Activated CD4-positive, alpha-beta memory T cell treated with anti-CD3 and anti-CD28 coated beads for 36 hours (primary cell): Measurements from ENCODE around the gene FHOD1. TPM values are rescaled to one million over a fixed set of nuclear protein-coding genes. Genes with fewer than 3 reads are reported as not detected.
A peak's percentile ranks its signal among the peaks of the same experiment; 100 is the strongest.

ENCODE experiments used
- CTCF ChIA-PET: fragments of 350-600 bp; sonication (Branson Sonifier 250); formaldehyde crosslinking; loops from one replicate; lab custom pipeline; 2021; ENCODE audit warnings: antibody characterized with exemption, inconsistent platforms; lab: Charles Lee
- POLR2A ChIA-PET: fragments of 350-600 bp; sonication (Branson Sonifier 250); formaldehyde crosslinking; loops from one replicate; lab custom pipeline; 2021; ENCODE audit warnings: antibody characterized with exemption; lab: Charles Lee
- DNase-seq: peaks from one replicate; pipeline ENCODE4 v3.0.0-alpha.2; 2020
- H3K27ac Mint-ChIP-seq: one replicate; pipeline ENCODE4 v1.8.0; 2021; ENCODE audit warnings: mixed read lengths
- H3K27me3 Mint-ChIP-seq: one replicate; pipeline ENCODE4 v1.8.0; 2021; ENCODE audit warnings: mixed read lengths
- H3K36me3 Mint-ChIP-seq: one replicate; pipeline ENCODE4 v1.8.0; 2021; ENCODE audit warnings: mixed read lengths
- H3K4me1 Mint-ChIP-seq: one replicate; pipeline ENCODE4 v1.8.0; 2021; ENCODE audit warnings: low read depth, mixed read lengths
- H3K4me3 Mint-ChIP-seq: one replicate; pipeline ENCODE4 v1.8.0; 2021; ENCODE audit warnings: mild to moderate bottlenecking, mixed read lengths
- H3K9me3 Mint-ChIP-seq: one replicate; pipeline ENCODE4 v1.8.0; 2021; ENCODE audit warnings: mixed read lengths
- intact Hi-C: fragments of 100-400 bp; cut with micrococcal nuclease; formaldehyde crosslinking; loops from one replicate; pipeline ENCODE4 v1.15.1; 2023
- total RNA-seq, 2 experiments: library from RNA; stranded (reverse); gene quantifications; one replicate each; pipeline ENCODE4 v1.2.3, GENCODE V29; 2021

FHOD1 gene
- total RNA-seq, 2 experiments from 2014 or later, result 96.3 to 111 TPM

GRCh38 chr16:67202956-67203493 lies 44.3 kb downstream of the FHOD1 start:
- Mint-ChIP-seq H3K27ac (no peak overlapping the region), H3K36me3 (peaks cover 7% of the 10 kb centered on the region), H3K4me1 (no peaks in the 10 kb centered on the region), H3K27me3 (no peaks in the 10 kb centered on the region), H3K4me3 (no peak overlapping the region), H3K9me3 (no peaks in the 10 kb centered on the region)
- intact Hi-C loops, result no loop called here
- CTCF ChIA-PET, result no interaction called here
- DNase-seq, result no peak
- POLR2A ChIA-PET, result no interaction called here

GRCh38 chr16:67202426-67202825 lies 44.9 kb downstream of the FHOD1 start:
- POLR2A ChIA-PET, result no interaction called here
- no peak overlapping the region for H3K27ac Mint-ChIP-seq

GRCh38 chr16:67201411-67202345 lies 45.6 kb downstream of the FHOD1 start:
- ChIA-PET CTCF (no interaction called here), POLR2A (no interaction called here)

More at GRCh38 chr16:67202426-67202825, 44.9 kb downstream of the FHOD1 start:
- CTCF ChIA-PET, result no interaction called here
- Mint-ChIP-seq H3K4me1 (no peaks in the 10 kb centered on the region), H3K4me3 (no peak overlapping the region), H3K9me3 (no peaks in the 10 kb centered on the region), H3K36me3 (peaks cover 7% of the 10 kb centered on the region), H3K27me3 (no peaks in the 10 kb centered on the region)
- intact Hi-C loops, result no loop called here
- no peak for DNase-seq

GRCh38 chr16:67200491-67200890 lies 46.8 kb downstream of the FHOD1 start:
- ChIA-PET CTCF (no interaction called here), POLR2A (no interaction called here)

More at GRCh38 chr16:67201411-67202345, 45.6 kb downstream of the FHOD1 start:
- no peaks in the 10 kb centered on the region for H3K9me3 Mint-ChIP-seq
- H3K4me1 Mint-ChIP-seq, result peaks cover 2% of the 10 kb centered on the region
- peaks cover 9% of the 10 kb centered on the region for H3K36me3 Mint-ChIP-seq
- no peak for DNase-seq
- no peak overlapping the region for H3K27ac Mint-ChIP-seq
- H3K4me3 Mint-ChIP-seq, result no peak overlapping the region
- no peaks in the 10 kb centered on the region for H3K27me3 Mint-ChIP-seq
- intact Hi-C loops, result no loop called here

GRCh38 chr16:67199808-67200198 lies 47.5 kb downstream of the FHOD1 start:
- Mint-ChIP-seq H3K36me3 (peaks cover 21% of the 10 kb centered on the region), H3K27me3 (no peaks in the 10 kb centered on the region), H3K4me3 (no peak overlapping the region), H3K4me1 (peaks cover 10% of the 10 kb centered on the region), H3K9me3 (no peaks in the 10 kb centered on the region), H3K27ac (no peak overlapping the region)
- intact Hi-C loops, result no loop called here
- ChIA-PET CTCF (interaction anchor here (1.5 kb wide), 1 partner anchor 234 kb away, joined by 3 read pairs; no protein-coding TSS in a partner anchor), POLR2A (no interaction called here)
- DNase-seq, result no peak

More at GRCh38 chr16:67200491-67200890, 46.8 kb downstream of the FHOD1 start:
- DNase-seq, result no peak
- H3K4me1 Mint-ChIP-seq, result peaks cover 10% of the 10 kb centered on the region
- no peak overlapping the region for H3K4me3 Mint-ChIP-seq
- H3K9me3 Mint-ChIP-seq, result no peaks in the 10 kb centered on the region
- H3K27me3 Mint-ChIP-seq, result no peaks in the 10 kb centered on the region
- H3K27ac Mint-ChIP-seq, result no peak overlapping the region
- intact Hi-C loops, result no loop called here
- H3K36me3 Mint-ChIP-seq, result peaks cover 21% of the 10 kb centered on the region

GRCh38 chr16:67199011-67199807 lies 48.1 kb downstream of the FHOD1 start, which contains the start of gene ELMO3:
Gene ELMO3 (plus strand): TSS chr16:67199131. CDS start chr16:67199327, 196 bp downstream.
- no peaks in the 10 kb centered on the region for H3K9me3 Mint-ChIP-seq
- peaks cover 12% of the 10 kb centered on the region for H3K4me1 Mint-ChIP-seq
- peaks cover 22% of the 10 kb centered on the region for H3K36me3 Mint-ChIP-seq
- CTCF ChIA-PET, result interaction anchor here (1.3 to 2.2 kb wide), 3 partner anchors 10 to 234 kb away, joined by 3 to 9 read pairs (median 8); no protein-coding TSS in a partner anchor
- H3K27ac Mint-ChIP-seq, result no peak within 1 kb of the TSS
- DNase-seq, result no peak
- no peak within 1 kb of the TSS for H3K4me3 Mint-ChIP-seq
- H3K27me3 Mint-ChIP-seq, result no peaks in the 10 kb centered on the region
- intact Hi-C loops, result no loop called here
- POLR2A ChIA-PET, result no interaction called here

- Mint-ChIP-seq H3K27me3 (no peaks in the 10 kb centered on the region), H3K4me3 (no peak overlapping the region), H3K27ac (no peak overlapping the region), H3K9me3 (no peaks in the 10 kb centered on the region), H3K36me3 (peaks cover 27% of the 10 kb centered on the region), H3K4me1 (peaks cover 21% of the 10 kb centered on the region)
- intact Hi-C loops, result no loop called here
- peak; percentile 41 for DNase-seq
- CTCF ChIA-PET, result interaction anchor here (0.6 to 2.2 kb wide), 17 partner anchors 10 to 287 kb away, joined by 3 to 9 read pairs (median 3); partner anchors contain the start of gene TMEM208
- POLR2A ChIA-PET, result interaction anchor here (1.4 kb wide), 1 partner anchor 9 kb away, joined by 4 read pairs; no protein-coding TSS in a partner anchor
Observed at GRCh38 chr16:67198238-67198734, 49.0 kb downstream of the FHOD1 start.

GRCh38 chr16:67197704-67198103 lies 49.6 kb downstream of the FHOD1 start:
- H3K4me3 Mint-ChIP-seq, result no peak overlapping the region
- CTCF ChIA-PET, result interaction anchor here (0.6 to 2.2 kb wide), 16 partner anchors 9 to 288 kb away, joined by 3 to 9 read pairs (median 3); partner anchors contain the start of gene TMEM208

GRCh38 chr16:67196881-67197280 lies 50.4 kb downstream of the FHOD1 start:
- H3K4me1 Mint-ChIP-seq, result peaks cover 30% of the 10 kb centered on the region
- ChIA-PET POLR2A (no interaction called here), CTCF (interaction anchor here (1.8 to 2.2 kb wide), 2 partner anchors 27 to 47 kb away, joined by 7 to 9 read pairs; no protein-coding TSS in a partner anchor)
- no peaks in the 10 kb centered on the region for H3K27me3 Mint-ChIP-seq
- H3K27ac Mint-ChIP-seq, result no peak overlapping the region
- peaks cover 32% of the 10 kb centered on the region for H3K36me3 Mint-ChIP-seq
- DNase-seq, result no peak
- intact Hi-C loops, result no loop called here
- H3K9me3 Mint-ChIP-seq, result no peaks in the 10 kb centered on the region
- no peak overlapping the region for H3K4me3 Mint-ChIP-seq

More at GRCh38 chr16:67197704-67198103, 49.6 kb downstream of the FHOD1 start:
- H3K4me1 Mint-ChIP-seq, result peaks cover 27% of the 10 kb centered on the region
- POLR2A ChIA-PET, result interaction anchor here (1.4 kb wide), 1 partner anchor 9 kb away, joined by 4 read pairs; no protein-coding TSS in a partner anchor
- H3K27me3 Mint-ChIP-seq, result no peaks in the 10 kb centered on the region
- DNase-seq, result no peak
- no peaks in the 10 kb centered on the region for H3K9me3 Mint-ChIP-seq
- peaks cover 29% of the 10 kb centered on the region for H3K36me3 Mint-ChIP-seq
- intact Hi-C loops, result no loop called here
- H3K27ac Mint-ChIP-seq, result no peak overlapping the region

GRCh38 chr16:67195676-67196075 lies 51.6 kb downstream of the FHOD1 start:
- POLR2A ChIA-PET, result no interaction called here
- DNase-seq, result no peak
- intact Hi-C loops, result no loop called here
- Mint-ChIP-seq H3K4me1 (peaks cover 39% of the 10 kb centered on the region), H3K9me3 (no peaks in the 10 kb centered on the region), H3K36me3 (peaks cover 28% of the 10 kb centered on the region), H3K4me3 (no peak overlapping the region), H3K27me3 (no peaks in the 10 kb centered on the region), H3K27ac (no peak overlapping the region)
- CTCF ChIA-PET, result no interaction called here

- H3K9me3 Mint-ChIP-seq, result no peaks in the 10 kb centered on the region
- no peaks in the 10 kb centered on the region for H3K27me3 Mint-ChIP-seq
- H3K27ac Mint-ChIP-seq, result peak overlapping the region; percentile 47
- no peak for DNase-seq
- ChIA-PET POLR2A (interaction anchor here (0.7 kb wide), 1 partner anchor 90 kb away, joined by 3 read pairs; no protein-coding TSS in a partner anchor), CTCF (interaction anchor here (2.0 kb wide), 1 partner anchor 39 kb away, joined by 7 read pairs; no protein-coding TSS in a partner anchor)
- H3K4me3 Mint-ChIP-seq, result peak overlapping the region; percentile 91
- intact Hi-C loops, result no loop called here
- peaks cover 24% of the 10 kb centered on the region for H3K36me3 Mint-ChIP-seq
- peaks cover 39% of the 10 kb centered on the region for H3K4me1 Mint-ChIP-seq
Observed at GRCh38 chr16:67194260-67194659, 53.0 kb downstream of the FHOD1 start.
